ENCODE measurements around the gene CCDC191.

CCDC191 gene

GRCh38 chr3:114052216-114052615, 4.1 kb downstream of the CCDC191 start:
- DNase-seq = no peak

- DNase-seq = no peak
Measured at GRCh38 chr3:114043205-114043604, 13.1 kb downstream of the CCDC191 start.

GRCh38 chr3:114035896-114036295, 20.4 kb downstream of the CCDC191 start:
- DNase-seq = no peak

GRCh38 chr3:114034787-114035545, 21.4 kb downstream of the CCDC191 start:
- DNase-seq = no peak

GRCh38 chr3:114034211-114034610, 22.1 kb downstream of the CCDC191 start:
- DNase-seq = no peak

GRCh38 chr3:114033721-114034120, 22.6 kb downstream of the CCDC191 start:
- no peak for DNase-seq

- no peak for DNase-seq
Measured at GRCh38 chr3:114026331-114026730, 30.0 kb downstream of the CCDC191 start.

- DNase-seq = no peak
Measured at GRCh38 chr3:114025451-114025850, 30.9 kb downstream of the CCDC191 start.

GRCh38 chr3:114022145-114022802, 34.1 kb downstream of the CCDC191 start:
- DNase-seq = no peak

- no peak for DNase-seq
Measured at GRCh38 chr3:114020907-114021306, 35.4 kb downstream of the CCDC191 start.

GRCh38 chr3:114019486-114019885, 36.8 kb downstream of the CCDC191 start:
- no peak for DNase-seq

GRCh38 chr3:114014211-114014610, 42.1 kb downstream of the CCDC191 start:
- no peak for DNase-seq

GRCh38 chr3:114011059-114011797, 45.1 kb downstream of the CCDC191 start:
- no peak for DNase-seq

- no peak for DNase-seq
Measured at GRCh38 chr3:114005481-114005880, 50.8 kb downstream of the CCDC191 start.

- no peak for DNase-seq
Measured at GRCh38 chr3:113985541-113985940, 70.8 kb downstream of the CCDC191 start.

- DNase-seq = no peak
Measured at GRCh38 chr3:113983544-113983943, 72.8 kb downstream of the CCDC191 start.

GRCh38 chr3:113981803-113982202, 74.5 kb downstream of the CCDC191 start:
- DNase-seq = no peak

- DNase-seq = no peak
Measured at GRCh38 chr3:113979916-113980315, 76.4 kb downstream of the CCDC191 start.

- DNase-seq = no peak
Measured at GRCh38 chr3:113977822-113978221, 78.5 kb downstream of the CCDC191 start.

GRCh38 chr3:113968986-113969385, 87.3 kb downstream of the CCDC191 start:
- no peak for DNase-seq

GRCh38 chr3:113966172-113966571, 90.2 kb downstream of the CCDC191 start:
- no peak for DNase-seq

GRCh38 chr3:113963879-113964278, 92.4 kb downstream of the CCDC191 start:
- no peak for DNase-seq

GRCh38 chr3:113954091-113954685, 102.1 kb downstream of the CCDC191 start:
- no peak for DNase-seq

Measured in activated gamma-delta T cell treated with Interleukin-2 at 50 U/mL for 16 hours (primary cell).